AG08395 (cell line): ENCODE data around the gene SPOCK3.
"Not testable (repeated sequence)": the region's sequence is repeated elsewhere in the genome, so short reads cannot be mapped to it uniquely, and the experiment has no call there.

Experiments used
- DNase-seq: peaks from one replicate; pipeline ENCODE4 v3.0.0; 2012; ENCODE audit warnings: mixed read lengths, low spot score

Gene SPOCK3

DNA sequence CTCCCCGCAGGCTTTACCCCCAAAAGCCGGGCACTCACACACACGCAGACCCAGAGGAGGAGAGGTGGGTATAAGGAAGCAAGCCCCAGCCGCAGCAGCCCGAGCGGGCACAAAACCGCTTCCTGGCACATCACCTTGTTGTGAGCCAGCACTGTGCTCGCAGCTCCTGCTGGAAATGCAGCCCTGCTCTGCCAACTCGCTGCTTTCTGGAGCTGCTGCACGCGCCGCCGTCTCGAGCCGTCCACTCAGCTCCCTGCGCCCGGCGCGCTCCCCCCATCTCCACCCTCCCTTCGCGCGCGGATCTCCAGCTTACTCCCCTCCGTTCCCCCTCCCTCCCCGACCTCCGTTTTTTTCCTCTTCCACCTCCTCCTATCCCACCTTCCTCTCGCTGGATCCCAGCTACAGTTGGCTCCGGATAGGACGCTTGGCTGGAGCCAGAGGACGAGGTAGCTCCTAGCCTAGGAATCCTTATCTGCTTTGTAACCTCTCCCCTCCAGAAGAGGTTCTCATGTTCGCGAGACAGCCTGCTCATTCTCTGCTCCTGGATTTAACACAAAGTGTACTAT is at the start of gene SPOCK3:
Gene SPOCK3 (minus strand): TSS at position 179 of the 566 bp plus-strand sequence.
- DNase-seq = peak; percentile 3

DNA sequence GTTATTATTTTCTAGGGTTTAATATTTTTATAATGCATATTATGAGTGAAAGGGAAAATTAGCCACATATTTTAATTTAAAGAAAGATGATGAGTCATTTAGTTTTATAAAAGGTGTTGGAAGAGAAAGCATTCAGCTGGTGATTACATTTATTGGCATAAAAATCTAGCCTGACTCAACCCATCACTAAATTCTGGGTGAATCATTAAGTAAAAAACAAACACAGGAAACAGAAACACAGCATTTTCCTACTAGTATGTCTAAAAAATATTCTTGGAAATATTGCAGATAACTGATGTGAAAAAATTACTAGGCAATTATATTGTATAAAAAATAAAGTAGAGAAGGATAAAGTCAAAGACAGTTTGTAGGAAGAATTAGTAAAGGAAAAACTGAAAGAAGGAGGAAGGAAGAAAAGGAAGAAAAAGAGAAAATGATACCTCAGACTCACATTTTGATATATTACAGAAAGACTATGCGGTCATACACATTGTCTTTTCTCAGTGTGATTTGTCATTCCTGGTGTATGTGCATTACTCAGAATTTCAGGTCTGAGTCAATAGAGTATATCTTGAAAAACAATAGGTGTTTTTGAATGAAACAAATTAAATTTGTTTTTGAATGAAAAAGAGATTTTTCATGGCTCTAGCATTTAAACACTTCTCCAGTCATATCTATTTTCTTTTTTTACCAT is 48.0 kb upstream of the SPOCK3 start:
- DNase-seq = no peak

- not testable (repeated sequence) for DNase-seq
Measured at GRCh38 chr4:167281545-167281944, 47.3 kb upstream of the SPOCK3 start.

GRCh38 chr4:167274351-167274750 is 40.1 kb upstream of the SPOCK3 start:
- no peak for DNase-seq

- DNase-seq = no peak
Measured at GRCh38 chr4:167265231-167265630, 30.9 kb upstream of the SPOCK3 start.

- no peak for DNase-seq
Measured at GRCh38 chr4:167248271-167248670, 14.0 kb upstream of the SPOCK3 start.

DNA sequence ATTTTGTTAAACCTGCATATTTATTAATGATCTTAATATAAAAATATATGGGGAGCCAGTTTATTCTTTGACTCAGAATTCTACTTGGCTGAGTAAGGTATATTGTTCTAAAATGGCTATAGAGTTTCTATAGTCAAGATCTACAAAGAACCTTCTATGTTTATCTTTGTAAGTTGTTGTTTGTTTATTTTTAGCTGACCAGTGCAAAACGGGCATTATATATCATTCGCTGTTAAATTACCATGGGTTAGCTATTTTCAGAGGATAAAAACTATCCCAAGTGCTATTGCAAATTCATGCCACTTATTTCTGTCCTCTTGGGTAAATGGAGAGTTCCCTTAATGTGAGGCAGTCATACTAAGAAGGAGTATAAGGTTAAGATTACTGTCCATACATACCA is 5.3 kb upstream of the SPOCK3 start:
- no peak for DNase-seq

GRCh38 chr4:167238226-167238625 is 3.9 kb upstream of the SPOCK3 start:
- DNase-seq = no peak

- no peak for DNase-seq
Measured at GRCh38 chr4:167233685-167234315, 494 bp downstream of the SPOCK3 start.

GRCh38 chr4:167232805-167233684 is 1.2 kb downstream of the SPOCK3 start:
- no peak for DNase-seq

DNA sequence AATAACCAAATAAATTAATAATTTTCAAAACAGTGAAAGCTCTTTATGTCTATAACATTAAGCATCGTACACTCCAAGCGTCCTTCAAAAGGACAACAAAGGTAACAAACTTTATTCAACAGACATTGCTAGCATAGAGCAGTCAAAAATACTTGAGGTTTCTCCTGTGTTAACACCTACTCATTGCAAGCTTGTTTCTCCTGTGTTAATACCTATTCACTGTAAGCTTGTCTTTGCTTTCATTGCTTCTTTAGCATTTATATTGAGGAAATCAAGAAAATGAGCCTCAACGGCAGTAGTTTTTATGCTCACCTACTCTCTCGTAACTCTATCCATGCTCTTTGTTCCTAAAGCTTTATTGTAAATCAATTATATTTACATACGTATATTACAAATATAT is 3.5 kb downstream of the SPOCK3 start:
- DNase-seq = no peak

GRCh38 chr4:167222099-167222498 is 12.2 kb downstream of the SPOCK3 start:
- no peak for DNase-seq

DNA sequence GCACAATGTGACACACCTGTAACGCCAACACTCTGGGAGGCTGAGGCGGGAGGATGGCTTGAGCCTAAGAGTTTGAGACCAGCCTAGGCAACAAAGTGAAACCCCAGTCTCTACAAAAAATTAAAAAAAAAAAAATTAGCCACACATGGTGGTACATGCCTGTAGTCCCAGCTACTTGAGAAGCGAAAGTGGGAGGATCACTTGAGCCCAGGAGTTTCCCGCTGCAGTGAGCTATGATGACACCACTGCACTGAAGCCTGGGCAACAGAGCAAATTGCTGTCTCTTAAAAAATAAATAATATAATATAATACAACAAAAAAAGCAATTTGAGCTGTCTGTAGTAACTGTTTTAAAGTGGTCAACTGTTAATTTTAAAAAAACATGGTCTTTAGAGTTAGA is 13.2 kb downstream of the SPOCK3 start:
- no peak for DNase-seq

- DNase-seq = no peak
Measured at GRCh38 chr4:167218022-167218608, 16.2 kb downstream of the SPOCK3 start.

GRCh38 chr4:167216783-167217182 is 17.5 kb downstream of the SPOCK3 start:
- DNase-seq = no peak

DNA sequence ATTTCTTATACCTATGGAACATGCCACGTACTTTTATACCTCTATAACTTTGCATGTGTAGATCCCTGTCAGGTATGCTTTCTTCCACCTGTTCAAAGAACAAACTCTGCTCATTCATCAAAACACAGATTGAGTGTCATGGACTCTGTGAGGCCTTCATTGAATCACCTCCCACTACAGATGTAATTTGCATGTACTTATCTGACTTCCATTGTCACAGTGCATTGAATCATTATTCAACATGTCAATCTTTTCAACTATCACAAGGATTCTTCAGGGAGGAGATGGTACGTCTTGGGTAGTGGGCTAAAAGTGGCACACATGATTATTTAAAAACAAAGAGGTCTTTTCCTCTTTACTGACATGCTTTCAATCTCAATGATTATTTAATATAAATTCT is 24.1 kb downstream of the SPOCK3 start:
- DNase-seq = no peak

GRCh38 chr4:167196344-167197012 is 37.8 kb downstream of the SPOCK3 start:
- no peak for DNase-seq

DNA sequence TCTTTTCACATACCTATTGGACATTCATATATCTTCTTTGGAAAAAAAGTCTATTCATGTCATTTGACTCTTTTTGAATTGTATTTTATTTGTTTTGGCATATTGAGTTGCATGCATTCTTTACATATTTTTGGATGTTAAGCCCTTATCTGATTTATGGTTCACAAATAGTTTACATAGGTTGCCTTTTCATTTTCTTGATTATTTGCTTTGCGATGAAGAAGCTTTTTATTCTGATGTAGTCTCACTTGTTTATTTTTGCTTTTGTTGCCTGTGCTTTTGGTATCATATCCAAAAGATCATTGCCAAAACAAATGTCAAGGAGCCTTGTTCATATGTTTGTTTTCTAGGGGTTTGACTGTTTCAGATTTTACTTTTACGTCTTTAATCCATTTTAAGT is 43.9 kb downstream of the SPOCK3 start:
- no peak for DNase-seq

DNA sequence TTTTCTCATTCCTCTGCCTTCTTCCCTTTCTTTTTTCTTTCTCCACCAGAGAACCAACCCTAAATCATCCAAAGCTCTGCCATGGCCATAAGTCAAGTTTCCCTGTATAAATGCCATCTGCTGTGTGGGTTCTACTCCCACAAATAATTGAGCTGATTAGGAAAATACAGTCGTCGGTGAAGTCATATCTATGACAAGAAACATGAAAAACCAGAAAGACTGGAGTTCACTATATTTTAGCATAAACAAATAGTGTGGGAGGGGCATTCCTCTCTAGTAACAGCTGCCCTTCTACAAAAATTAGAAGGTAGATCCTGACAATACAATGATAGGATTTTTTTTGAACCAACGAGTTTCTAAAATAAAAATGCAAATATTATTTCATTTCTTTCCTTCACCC is 48.8 kb downstream of the SPOCK3 start:
- DNase-seq = no peak

DNA sequence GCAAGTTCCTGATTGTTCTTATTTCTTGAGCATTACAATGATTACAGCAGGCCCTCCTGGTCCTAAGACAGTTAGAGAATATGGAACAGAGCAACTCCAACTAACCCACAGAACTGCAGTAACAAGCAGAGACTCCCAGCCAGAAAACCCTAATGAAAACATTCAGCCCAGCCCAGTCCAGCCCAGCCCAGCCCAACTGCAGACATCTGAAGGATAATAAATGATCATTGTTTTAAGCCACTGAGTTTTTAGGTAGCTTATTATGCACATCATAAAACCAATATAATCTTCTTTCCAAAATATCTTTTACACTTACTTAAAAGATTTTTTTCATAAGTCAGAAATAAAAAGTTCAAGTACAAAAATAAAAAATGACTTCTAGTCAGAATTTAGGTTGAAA is 51.3 kb downstream of the SPOCK3 start:
- no peak for DNase-seq

DNA sequence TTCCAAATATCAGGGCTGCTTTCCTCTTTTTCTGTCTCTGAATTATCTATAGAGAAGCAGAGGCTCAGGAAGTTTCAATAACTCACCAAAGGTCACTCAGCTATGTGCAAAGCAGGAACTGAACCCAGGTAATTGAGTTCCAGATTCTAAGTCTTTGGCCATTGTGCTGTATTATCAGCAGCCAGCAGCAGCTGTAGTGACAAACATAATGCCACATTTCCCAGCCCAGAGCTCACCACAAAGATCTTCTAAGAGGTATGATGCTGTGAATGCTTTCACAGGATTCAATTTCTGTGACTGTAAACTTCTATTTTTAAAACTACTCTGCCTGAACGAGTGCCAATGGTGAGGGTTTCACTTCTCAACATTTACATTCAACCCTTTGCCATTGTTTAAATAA is 56.4 kb downstream of the SPOCK3 start:
- no peak for DNase-seq
